ENCODE measurements around the gene ANKRD42.

The ANKRD42 gene

GRCh38 chr11:83284501-83285150 is 91.1 kb downstream of the ANKRD42 start:
- FAIRE-seq = no peak
- no peak for DNase-seq (ENCODE audit: insufficient read length, low spot score)

- DNase-seq (ENCODE audit: insufficient read length, low spot score) = no peak
- FAIRE-seq = no peak
These were observed 91.7 kb downstream of the ANKRD42 start for GRCh38 chr11:83285151-83285770.

GRCh38 chr11:83285771-83286528 is 92.4 kb downstream of the ANKRD42 start, which contains the start of gene CCDC90B:
TSS of gene CCDC90B (minus strand) at chr11:83286367. CDS start at chr11:83285972, 395 bp downstream.
- peak; percentile 98 for DNase-seq (ENCODE audit: insufficient read length, low spot score)
- FAIRE-seq = peak; percentile 95

- DNase-seq (ENCODE audit: insufficient read length, low spot score) (no peak), FAIRE-seq (no peak)
These were observed 94.1 kb downstream of the ANKRD42 start for GRCh38 chr11:83287631-83288030.

- peak; percentile 56 for DNase-seq (ENCODE audit: insufficient read length, low spot score)
- FAIRE-seq = no peak
These were observed 99.4 kb downstream of the ANKRD42 start for GRCh38 chr11:83292709-83293456.

- no peak for DNase-seq (ENCODE audit: insufficient read length, low spot score)
- FAIRE-seq = peak; percentile 59
These were observed 99.9 kb downstream of the ANKRD42 start for GRCh38 chr11:83293457-83293774.

- DNase-seq (ENCODE audit: insufficient read length, low spot score) = no peak
- FAIRE-seq = no peak
These were observed 100.7 kb downstream of the ANKRD42 start for GRCh38 chr11:83294208-83294607.

All from HTR-8/SVneo (cell line).